Muscle layer of colon (tissue), 2 donors: ENCODE measurements around the gene COL28A1.

ENCODE experiments used
- H3K27ac ChIP-seq: one replicate; pipeline ENCODE4 v1.7.0; 2013; ENCODE audit warnings: low read depth, mild to moderate bottlenecking, low read length, moderate library complexity
- H3K27me3 ChIP-seq, 2 donors: one replicate each; pipeline ENCODE4 v1.7.0; 2013; ENCODE audit warnings: low read length in 2 of 2, mild to moderate bottlenecking in 2 of 2; ENCODE audit not compliant: insufficient read depth in 2 of 2, control insufficient read depth in 1 of 2
- H3K36me3 ChIP-seq: one replicate; pipeline ENCODE4 v1.7.0; 2013; ENCODE audit warnings: mild to moderate bottlenecking, low read length; ENCODE audit not compliant: insufficient read depth
- H3K4me1 ChIP-seq: one replicate; pipeline ENCODE4 v1.7.0; 2013; ENCODE audit warnings: mild to moderate bottlenecking, low read length; ENCODE audit not compliant: insufficient read depth
- H3K4me3 ChIP-seq, 2 donors: one replicate each; pipeline ENCODE4 v1.7.0; 2013; ENCODE audit warnings: low read length in 2 of 2, low read depth in 1 of 2, mild to moderate bottlenecking in 1 of 2, moderate library complexity in 1 of 2
- H3K9ac ChIP-seq: one replicate; pipeline ENCODE4 v1.7.0; 2013; ENCODE audit warnings: low read length
- H3K9me3 ChIP-seq: one replicate; pipeline ENCODE4 v1.7.0; 2013; ENCODE audit warnings: mild to moderate bottlenecking, low read length
- donor health status: abdominal sarcoma.
- donor health status: Adenocarcinoma of cecum.

COL28A1 gene

DNA sequence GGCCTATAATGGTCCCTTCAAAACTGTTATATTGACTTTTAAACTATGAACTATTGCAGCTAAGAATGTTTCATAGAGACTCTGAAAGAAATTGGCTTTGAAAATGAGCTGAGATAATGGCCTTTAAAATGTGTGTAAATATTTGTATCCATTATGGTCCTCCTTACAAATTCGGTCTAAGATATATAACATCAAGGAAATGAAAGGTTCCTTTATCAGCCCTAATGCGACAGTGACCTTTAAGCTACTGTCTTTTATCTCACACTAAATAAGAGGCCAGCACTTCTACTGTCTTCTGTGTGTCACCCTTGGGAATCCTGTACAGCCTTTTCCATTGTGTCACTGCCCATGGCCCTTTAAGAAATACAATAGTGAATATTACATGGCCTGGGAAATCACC lies 19.5 kb downstream of the COL28A1 start:
- H3K27ac ChIP-seq: no peak overlapping the region
- H3K36me3 ChIP-seq: no peaks in the 10 kb centered on the region
- no peaks in the 10 kb centered on the region for H3K27me3 ChIP-seq
- no peak overlapping the region for H3K9ac ChIP-seq
- no peaks in the 10 kb centered on the region for H3K9me3 ChIP-seq
- no peak overlapping the region for H3K4me3 ChIP-seq
- no peaks in the 10 kb centered on the region for H3K4me1 ChIP-seq

DNA sequence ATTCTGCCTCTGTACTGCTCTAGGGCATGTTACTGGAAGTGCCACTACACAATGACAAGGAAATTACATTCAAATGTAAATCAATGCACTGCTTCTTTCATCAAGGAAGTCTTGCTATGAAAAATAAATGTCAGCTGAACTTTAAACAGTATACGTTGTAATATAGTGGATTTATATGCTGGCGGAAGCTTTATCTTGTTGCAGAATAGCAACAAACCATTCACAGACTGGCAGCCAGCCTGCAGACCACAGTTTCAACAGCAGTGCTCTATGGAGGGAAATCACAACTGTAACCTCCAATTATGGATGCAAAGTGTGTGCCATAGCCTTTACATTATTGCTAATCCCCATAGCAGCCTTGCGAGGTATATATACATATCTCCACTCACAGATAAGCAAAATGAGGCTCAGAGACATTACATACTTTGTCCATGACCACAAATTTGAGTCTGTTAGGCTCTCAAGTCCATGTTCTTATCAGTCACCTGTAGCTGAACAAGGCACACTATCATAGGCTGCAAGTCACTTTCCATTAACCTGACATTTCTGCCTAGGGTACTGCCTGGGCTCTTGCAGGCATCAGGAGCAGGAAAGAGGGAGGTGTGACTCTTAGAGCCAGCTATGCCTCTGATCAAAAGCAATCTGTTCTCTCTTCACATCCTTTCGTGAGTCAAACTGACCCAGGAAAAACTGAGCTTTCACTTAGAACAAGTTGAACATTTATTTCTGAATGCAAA lies 22.6 kb downstream of the COL28A1 start:
- H3K4me1 ChIP-seq: no peaks in the 10 kb centered on the region
- no peak overlapping the region for H3K27ac ChIP-seq
- no peaks in the 10 kb centered on the region for H3K36me3 ChIP-seq
- no peaks in the 10 kb centered on the region for H3K27me3 ChIP-seq
- H3K9ac ChIP-seq: no peak overlapping the region
- no peak overlapping the region for H3K4me3 ChIP-seq
- no peaks in the 10 kb centered on the region for H3K9me3 ChIP-seq

DNA sequence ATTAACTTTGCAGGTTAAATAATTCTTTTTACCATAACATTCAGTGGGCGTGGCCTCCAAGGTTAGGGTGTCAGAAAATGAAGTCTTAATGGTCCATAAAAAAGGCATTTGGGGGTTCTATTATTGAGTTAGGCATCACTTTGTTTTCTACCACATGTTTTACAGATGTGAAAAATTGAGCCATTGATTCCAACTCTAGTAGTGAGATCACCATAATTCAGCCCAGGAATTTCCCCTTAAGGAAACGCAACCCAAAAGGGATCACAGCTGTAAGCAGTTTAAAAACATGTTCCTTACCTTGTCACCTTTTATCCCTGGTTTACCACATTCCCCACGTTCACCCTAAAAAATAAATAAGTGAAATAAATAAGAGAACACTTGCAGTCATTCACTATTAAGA lies 24.9 kb downstream of the COL28A1 start:
- Histone ChIP-seq H3K27me3 (no peaks in the 10 kb centered on the region), H3K4me1 (no peaks in the 10 kb centered on the region), H3K9me3 (no peaks in the 10 kb centered on the region), H3K9ac (no peak overlapping the region), H3K27ac (no peak overlapping the region), H3K4me3 (no peak overlapping the region), H3K36me3 (no peaks in the 10 kb centered on the region)

DNA sequence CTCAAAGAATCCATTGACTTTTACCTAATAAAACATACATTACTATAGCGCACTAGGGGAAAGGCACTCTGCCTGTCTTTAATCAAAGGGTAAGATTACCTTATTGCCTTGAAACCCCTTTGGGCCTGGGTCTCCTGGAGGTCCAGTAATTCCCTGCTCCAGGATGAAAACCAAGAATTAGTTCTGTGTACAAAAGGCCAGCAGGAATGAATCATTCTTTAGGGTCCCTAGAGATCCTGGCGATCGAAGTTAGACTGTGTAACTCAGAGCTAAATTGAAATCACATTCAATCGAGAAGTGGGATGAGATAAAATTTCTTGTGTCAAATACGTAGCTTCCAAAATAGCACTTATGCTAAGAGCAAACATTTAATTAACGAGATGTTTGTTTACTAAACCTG lies 29.8 kb downstream of the COL28A1 start:
- no peaks in the 10 kb centered on the region for H3K27me3 ChIP-seq
- H3K4me3 ChIP-seq: no peak overlapping the region
- H3K9me3 ChIP-seq: no peaks in the 10 kb centered on the region
- no peak overlapping the region for H3K9ac ChIP-seq
- H3K27ac ChIP-seq: no peak overlapping the region
- no peaks in the 10 kb centered on the region for H3K4me1 ChIP-seq
- no peaks in the 10 kb centered on the region for H3K36me3 ChIP-seq

DNA sequence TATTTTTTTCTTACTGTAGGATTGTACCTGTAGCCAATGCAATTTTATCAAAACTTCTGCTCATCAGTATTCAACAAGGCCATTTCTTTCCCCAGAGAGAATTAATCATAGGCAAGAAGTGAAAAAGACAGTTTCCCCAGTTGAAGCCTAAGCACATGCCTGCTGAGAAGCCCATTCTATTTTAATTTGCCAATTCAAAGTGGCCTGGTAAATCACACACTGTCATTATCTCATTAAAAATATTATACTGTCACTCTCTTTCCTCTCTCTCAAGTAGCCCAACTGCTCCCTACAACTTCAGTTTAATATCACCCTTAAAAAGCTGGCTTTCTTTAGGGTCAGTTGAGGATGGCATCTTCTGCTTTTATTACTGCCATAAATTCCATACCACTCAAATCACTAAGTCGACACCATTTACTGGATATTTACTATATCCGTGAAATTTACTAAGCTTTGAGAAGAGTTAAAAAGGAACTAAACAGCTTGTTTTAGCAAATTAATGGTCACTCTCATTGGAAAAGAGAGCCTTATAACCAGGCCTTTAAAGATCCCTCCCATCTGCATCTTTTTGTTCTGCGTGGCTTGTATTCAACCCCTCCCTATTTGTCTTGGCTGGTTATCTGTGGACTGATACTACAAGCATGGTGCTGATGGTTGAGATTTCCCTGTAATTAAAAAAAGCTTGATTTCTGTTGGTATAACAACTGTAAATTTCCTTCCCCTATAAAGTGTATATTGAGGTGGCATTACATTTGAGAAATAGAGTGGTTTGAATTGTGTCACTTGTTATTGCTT lies 30.6 kb downstream of the COL28A1 start:
- no peaks in the 10 kb centered on the region for H3K27me3 ChIP-seq
- H3K9ac ChIP-seq: no peak overlapping the region
- no peak overlapping the region for H3K27ac ChIP-seq
- H3K4me3 ChIP-seq: no peak overlapping the region
- no peaks in the 10 kb centered on the region for H3K4me1 ChIP-seq
- H3K9me3 ChIP-seq: no peaks in the 10 kb centered on the region
- H3K36me3 ChIP-seq: no peaks in the 10 kb centered on the region

DNA sequence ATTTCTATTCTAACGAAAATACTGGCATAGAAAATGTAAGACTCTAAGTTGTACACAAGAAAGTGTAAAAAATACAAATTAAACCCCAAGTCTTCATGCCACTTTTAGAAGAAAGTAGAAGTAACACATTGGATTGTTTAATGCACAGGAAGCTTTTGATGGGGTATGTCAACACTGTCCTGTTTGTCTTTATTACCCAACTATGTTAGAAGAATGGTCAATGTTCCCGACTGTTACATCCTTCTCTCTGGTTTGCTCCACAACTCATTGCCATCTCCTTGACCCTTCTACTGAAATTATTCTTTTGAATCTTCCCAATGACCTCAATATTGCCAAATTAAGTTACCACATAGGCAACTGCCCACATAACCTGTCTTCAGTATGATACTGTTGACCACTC lies 35.8 kb downstream of the COL28A1 start:
- Histone ChIP-seq H3K36me3 (no peaks in the 10 kb centered on the region), H3K27me3 (no peaks in the 10 kb centered on the region), H3K4me1 (no peaks in the 10 kb centered on the region), H3K9me3 (no peaks in the 10 kb centered on the region), H3K27ac (no peak overlapping the region), H3K4me3 (no peak overlapping the region), H3K9ac (no peak overlapping the region)

DNA sequence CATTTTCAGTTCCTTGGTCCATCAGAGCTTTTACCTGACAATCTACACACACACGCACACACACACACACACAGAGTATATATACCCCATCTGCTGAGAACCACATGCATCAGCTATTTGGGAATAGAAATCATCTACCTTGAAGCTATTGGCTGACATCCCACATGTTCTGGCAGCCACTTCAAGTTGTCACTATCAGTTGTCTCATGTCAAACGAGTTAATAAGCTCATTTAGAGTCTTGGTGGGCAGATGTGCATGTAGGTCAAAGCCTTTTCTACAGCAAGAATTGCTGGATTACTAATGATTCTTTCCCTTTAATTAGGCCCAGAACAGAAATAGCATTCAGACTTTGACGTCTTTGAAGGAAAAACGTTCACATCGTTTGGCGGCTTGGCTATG lies 36.8 kb downstream of the COL28A1 start:
- no peak overlapping the region for H3K4me3 ChIP-seq
- H3K27me3 ChIP-seq: no peaks in the 10 kb centered on the region
- H3K9me3 ChIP-seq: no peaks in the 10 kb centered on the region
- no peaks in the 10 kb centered on the region for H3K4me1 ChIP-seq
- no peak overlapping the region for H3K9ac ChIP-seq
- H3K27ac ChIP-seq: no peak overlapping the region
- no peaks in the 10 kb centered on the region for H3K36me3 ChIP-seq

DNA sequence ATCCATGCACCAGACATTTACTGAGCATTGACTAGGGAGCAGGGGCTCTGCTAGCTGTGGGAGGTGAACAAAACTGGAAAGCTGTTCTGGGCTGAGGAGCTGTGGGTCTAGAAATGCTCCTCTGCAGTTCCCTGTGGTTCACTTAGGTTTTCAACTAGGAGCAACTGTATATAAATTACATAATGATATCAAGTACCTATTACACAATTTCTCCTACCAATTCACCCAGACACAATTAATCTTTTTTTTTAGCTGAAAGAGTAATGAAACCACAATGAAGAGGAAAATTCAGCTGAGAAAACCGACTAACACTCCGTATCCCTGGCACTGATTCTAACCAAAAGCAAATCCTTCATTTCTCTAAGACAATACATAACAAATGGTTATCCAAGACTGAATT lies 39.4 kb downstream of the COL28A1 start:
- no peaks in the 10 kb centered on the region for H3K36me3 ChIP-seq
- no peak overlapping the region for H3K9ac ChIP-seq
- no peak overlapping the region for H3K4me3 ChIP-seq
- H3K4me1 ChIP-seq: no peaks in the 10 kb centered on the region
- H3K9me3 ChIP-seq: no peaks in the 10 kb centered on the region
- H3K27me3 ChIP-seq: no peaks in the 10 kb centered on the region
- H3K27ac ChIP-seq: no peak overlapping the region

DNA sequence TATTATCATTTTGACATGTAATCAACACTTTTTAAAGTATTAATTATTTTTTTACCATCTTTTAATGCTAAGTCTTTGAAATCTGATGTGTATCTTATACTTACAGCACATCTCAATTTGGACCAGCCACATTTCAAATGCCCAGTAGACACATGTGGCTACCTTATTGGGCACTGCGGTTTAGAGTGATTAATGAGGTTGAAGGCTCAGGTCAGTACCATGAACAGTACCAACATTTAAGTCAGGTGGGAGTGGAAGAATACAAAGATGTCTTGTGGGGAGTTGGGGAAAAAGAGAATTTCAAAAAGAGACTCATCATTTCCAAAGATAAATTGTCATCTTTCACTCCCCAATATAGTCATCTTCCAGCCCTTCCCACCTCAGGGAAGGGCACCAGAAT lies 40.5 kb downstream of the COL28A1 start:
- no peaks in the 10 kb centered on the region for H3K9me3 ChIP-seq
- H3K36me3 ChIP-seq: no peaks in the 10 kb centered on the region
- H3K27me3 ChIP-seq: no peaks in the 10 kb centered on the region
- no peak overlapping the region for H3K27ac ChIP-seq
- H3K4me1 ChIP-seq: no peaks in the 10 kb centered on the region
- H3K4me3 ChIP-seq: no peak overlapping the region
- H3K9ac ChIP-seq: no peak overlapping the region

DNA sequence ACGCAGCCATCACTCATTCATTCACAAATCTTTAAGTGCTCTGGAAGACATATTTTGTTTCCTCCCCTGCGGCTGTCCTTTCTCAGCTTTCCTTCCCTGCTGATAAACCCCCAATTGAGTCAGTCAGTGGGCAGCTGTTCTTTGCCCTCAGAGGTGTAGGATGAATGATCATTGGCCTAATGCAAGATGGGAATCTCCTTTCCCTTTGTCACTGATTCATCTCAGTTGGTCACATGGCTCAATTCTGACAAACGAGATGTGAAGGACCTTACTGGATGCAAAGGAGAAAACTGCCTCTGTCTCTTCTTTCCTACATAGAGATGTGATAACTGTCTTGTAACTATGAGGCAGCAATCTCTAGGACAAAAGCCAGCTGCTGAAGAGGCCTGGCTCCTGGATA lies 44.6 kb downstream of the COL28A1 start:
- no peak overlapping the region for H3K9ac ChIP-seq
- no peaks in the 10 kb centered on the region for H3K36me3 ChIP-seq

DNA sequence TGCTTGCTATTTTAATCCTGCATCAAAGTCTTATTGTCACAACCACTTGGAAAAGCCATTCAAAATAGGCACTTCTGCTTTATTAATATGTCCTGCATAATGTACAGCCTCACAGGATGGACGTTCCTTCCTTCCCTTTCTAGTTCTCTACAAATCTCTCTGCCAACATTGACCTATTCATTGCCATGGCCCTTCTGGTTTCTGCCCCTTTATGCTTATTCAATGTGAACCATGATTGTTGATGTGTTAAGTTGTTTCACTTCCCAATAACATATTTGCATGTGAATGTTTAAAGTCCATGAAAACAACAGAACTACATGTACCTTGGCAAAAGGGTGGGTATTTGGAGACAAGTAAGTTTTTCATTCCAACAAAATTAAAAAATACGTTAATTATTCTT lies 45.7 kb downstream of the COL28A1 start:
- H3K9me3 ChIP-seq: peaks cover 7% of the 10 kb centered on the region
- H3K36me3 ChIP-seq: no peaks in the 10 kb centered on the region
- H3K4me1 ChIP-seq: no peaks in the 10 kb centered on the region
- H3K27me3 ChIP-seq: no peaks in the 10 kb centered on the region
- no peak overlapping the region for H3K27ac ChIP-seq
- H3K4me3 ChIP-seq: no peak overlapping the region
- no peak overlapping the region for H3K9ac ChIP-seq

More for the DNA sequence above, 44.6 kb downstream of the COL28A1 start:
- no peak overlapping the region for H3K27ac ChIP-seq
- H3K9me3 ChIP-seq: peaks cover 7% of the 10 kb centered on the region
- no peaks in the 10 kb centered on the region for H3K4me1 ChIP-seq
- H3K4me3 ChIP-seq: no peak overlapping the region
- H3K27me3 ChIP-seq: no peaks in the 10 kb centered on the region

DNA sequence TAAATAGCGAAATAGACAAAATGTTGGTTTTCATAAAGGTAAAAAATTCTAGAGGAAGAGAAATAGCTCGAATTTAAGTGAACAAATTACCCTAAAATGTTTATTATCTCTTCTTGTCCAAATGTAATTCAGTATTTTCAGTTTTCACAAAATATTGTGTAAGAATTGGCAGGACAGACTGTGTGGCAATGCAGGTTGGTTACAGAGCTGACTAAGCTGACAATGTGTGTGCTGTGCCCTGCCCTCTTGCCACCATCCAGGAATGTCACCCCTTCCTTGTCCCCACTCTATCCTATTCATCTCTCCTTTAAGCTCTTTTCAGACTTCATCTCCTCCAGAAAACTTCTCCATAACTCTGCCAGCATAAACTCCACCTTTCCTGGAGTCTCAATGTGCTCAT lies 46.1 kb downstream of the COL28A1 start:
- Histone ChIP-seq H3K27ac (no peak overlapping the region), H3K27me3 (no peaks in the 10 kb centered on the region), H3K9ac (no peak overlapping the region)

More for the DNA sequence above, 46.1 kb downstream of the COL28A1 start:
- Histone ChIP-seq H3K4me3 (no peak overlapping the region), H3K9me3 (peaks cover 7% of the 10 kb centered on the region), H3K4me1 (no peaks in the 10 kb centered on the region), H3K36me3 (no peaks in the 10 kb centered on the region)
